NCI-H1930 (cell line): Measurements from ENCODE around the gene PATL2.
"Not testable (repeated sequence)": the region's sequence is repeated elsewhere in the genome, so short reads cannot be mapped to it uniquely, and the experiment has no call there.

Experiments used
- DNase-seq, 2 experiments: peaks; one replicate each; lab custom pipeline; 2025; lab: John Stamatoyannopoulos, UW

Gene PATL2

DNA sequence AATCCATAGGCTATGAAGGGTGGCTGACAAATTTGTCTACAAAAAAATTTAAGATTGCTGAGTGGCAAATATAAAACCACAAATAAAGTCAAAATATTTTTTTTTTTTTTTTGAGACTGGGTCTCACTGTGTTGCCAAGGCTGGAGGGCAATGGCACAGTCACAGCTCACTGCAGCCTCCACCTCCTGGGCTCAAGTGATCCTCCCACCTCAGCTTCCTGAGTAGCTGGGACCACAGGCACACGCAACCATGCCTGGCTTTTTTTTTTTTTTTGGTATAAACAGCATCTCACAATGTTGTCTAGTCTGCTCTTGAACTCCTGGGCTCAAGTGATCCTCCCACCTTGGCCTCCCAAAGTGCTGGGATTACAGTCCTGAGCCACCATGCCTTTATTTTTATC is 20.9 kb downstream of the PATL2 start:
- DNase-seq = not testable (repeated sequence)

DNA sequence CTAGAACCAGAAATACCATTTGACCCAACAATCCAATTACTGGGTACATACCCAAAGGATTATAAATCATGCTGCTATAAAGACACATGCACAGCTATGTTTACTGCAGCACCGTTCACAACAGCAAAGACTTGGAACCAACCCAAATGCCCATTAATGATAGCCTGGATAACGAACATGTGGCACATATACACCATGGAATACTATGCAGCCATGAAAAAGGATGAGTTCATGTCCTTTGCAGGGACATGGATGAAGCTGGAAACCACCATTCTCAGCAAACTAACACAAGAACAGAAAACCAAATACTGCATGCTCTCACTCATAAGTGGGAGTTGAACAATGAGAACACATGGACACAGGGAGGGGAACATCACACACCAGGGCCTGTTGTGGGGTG is 21.8 kb downstream of the PATL2 start:
- DNase-seq = not testable (repeated sequence)

DNA sequence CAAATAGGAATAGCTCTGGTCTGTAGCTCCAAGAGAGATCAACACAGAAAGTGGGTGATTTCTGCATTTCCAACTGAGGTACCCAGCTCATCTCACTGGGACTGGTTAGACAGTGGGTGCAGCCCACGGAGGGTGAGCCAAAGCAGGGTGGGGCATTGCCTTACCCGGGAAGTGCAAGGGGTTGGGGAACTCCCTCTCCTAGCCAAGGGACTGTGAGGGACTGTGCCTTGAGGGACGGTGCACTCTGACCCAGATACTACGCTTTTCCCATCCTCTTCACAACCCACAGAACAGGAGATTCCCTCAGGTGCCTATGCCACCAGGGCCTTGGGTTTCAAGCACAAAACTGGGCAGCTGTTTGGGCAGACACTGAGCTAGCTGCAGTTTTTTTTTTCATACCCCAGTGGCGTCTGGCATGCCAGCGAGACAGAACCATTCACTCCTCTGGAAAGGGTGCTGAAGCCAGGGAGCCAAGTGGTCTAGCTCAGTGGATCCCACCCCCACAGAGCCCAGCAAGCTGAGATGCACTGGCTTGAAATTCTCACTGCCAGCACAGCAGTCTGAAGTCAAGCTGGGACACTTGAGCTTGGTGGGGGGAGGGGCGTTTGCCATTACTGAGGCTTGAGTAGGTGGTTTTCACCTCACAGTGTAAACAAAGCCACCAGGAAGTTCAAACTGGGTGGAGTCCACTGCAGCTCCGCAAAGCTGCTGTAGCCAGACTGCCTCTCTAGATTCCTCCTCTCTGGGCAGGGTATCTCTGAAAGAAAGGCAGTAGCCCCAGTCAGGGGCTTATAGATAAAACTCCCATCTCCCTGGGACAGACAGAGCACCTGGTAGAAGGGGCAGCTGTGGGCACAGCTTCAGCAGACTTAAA is 28.1 kb downstream of the PATL2 start:
- DNase-seq = not testable (repeated sequence)

DNA sequence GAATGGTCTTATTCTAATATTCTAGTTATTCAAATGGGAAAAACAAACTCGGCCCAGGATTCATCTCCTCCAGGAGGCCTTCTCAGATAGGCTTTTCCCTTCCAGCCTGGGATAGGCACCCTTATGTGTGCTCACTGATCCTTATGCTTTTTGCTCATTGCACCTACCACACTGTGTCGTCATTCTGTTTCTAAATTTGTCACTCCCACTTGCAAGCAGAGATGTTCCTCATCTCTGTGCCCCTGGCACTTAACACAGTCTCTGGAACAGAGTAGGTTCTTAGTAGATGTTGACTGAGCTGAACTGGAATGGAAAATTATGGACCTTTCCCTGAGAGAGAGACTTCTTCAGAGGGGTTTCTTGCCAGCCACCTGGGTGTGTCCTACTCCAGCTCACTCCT is 28.9 kb downstream of the PATL2 start:
- no peak for DNase-seq

DNA sequence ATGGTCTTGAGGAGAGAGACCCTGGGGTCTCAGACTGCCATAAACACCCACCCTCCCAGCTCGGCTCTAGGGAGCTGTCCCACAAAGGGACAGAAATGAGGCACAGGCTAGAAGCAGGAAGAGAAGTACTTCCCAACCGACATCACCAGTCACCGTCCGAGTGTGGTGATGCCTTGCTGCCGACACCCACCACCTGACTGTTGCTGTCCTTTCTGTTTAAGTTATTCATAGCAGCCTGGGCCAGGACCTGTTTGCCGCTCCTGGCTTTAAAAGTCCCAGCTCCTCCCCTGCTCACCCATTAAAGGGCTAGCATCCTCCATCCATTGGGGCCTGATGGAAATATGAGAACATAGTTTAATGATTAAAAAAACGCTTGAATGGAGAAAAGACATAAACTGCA is 34.4 kb downstream of the PATL2 start:
- DNase-seq = no peak

DNA sequence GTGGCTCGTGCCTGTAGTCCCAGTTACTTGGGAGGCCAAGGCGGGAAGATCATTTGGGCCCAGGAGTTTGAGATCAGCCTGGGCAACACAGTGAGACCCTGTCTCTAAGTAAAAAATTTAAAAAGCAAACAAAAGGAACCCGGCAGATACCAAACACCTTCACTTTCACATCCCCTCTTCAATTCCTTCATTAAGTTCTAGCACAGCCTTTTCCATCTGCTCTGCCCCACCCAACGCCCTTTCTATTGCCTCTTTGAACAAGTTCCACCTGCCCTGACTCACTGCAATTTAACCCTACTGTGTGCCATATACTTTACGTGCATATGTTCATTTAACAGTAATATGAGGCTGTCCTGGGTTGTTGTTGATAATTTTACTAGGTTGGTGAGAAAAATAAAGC is 35.2 kb downstream of the PATL2 start:
- DNase-seq = no peak

DNA sequence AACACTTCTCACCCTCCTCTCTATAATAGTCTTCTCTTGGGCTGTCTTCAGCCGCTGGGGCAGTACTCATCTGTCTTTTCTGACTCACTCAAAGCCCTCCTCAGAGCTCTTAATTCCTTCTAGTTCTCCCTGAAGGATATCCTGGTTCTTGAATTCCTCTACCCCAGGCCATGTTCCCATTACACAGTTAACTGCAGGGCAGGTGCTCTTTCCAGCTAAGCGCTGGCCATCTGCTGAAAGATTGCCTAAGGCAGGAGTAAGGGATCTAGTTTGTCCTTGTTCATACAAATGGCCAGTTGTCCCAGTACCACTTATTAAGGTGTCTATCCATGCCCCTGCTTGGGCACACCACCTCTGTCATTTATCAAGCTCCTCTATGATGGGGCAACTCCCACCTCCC is 37.5 kb downstream of the PATL2 start:
- DNase-seq = no peak

DNA sequence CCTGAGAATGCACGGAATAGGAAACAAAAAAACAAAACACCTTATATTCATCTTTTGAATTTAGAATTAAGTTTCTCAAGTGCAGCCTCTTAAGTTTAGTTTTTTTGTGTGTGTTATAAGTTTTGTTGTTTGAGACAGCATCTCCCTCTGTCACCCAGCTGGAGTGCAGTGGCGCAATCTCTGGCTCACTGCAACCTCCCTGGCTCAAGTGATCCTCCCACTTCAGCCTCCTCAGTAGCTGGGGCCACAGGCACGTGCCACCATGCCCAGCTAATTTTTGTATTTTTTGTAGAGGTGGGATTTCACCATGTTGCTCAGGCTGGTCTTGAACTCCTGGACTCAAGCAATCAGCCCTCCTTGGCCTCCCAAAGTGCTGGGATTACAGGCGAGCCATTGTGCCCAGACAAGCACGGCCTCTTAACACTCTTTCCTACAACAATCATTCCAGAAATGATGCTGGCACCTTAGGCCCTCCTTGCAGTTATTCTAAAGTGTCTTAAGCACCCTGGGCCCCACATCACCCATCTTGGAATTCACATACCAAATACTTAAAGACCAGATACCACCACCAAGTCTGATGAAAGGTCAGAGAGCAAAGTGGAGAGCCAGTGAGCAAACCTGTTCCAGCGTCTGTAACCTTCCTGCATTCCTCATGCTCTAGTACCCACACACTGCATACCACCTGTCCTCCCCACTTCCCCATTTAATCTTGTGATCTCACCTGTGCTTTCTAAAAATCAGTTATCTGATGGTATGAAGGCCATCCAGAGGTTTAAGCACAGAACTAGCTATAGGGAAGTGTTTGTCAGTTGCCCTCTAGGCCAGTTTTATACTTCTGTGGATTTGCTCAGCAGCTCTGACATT is 40.8 kb downstream of the PATL2 start:
- DNase-seq = no peak

DNA sequence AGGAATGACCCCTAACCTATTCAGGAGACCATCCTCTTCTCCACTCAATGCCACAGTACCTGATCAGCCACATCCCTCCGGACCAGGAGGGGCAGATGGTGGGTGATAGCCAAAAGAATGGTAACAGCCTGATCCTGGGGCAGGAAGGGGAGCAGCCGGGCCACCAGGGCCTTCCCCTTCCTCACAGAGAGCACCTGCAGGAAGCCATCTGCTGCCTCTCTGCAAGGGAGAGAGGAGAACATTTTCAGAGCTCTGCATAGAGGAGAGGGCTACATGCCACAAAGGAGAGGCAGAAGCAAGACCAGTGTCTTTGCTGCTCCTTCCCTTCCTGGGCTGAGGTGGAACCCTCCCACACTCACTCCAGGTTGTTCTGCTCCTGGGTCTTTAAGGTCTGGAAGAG is 42.2 kb downstream of the PATL2 start:
- DNase-seq = no peak

DNA sequence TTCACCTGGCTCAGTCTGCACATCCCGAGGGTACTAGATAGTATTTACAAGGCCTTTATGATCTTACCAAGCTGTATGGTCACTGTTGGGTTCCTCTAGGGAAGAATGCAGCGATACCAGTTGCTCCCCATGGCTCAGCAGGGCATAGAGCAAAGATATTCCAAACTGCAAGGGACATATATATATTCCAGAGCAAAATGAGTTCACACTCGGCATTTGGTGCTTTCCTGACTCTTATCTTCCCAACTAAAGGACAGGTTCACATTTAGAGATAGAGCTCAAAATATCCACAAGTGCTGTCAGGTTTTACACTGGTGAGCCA is 44.1 kb downstream of the PATL2 start:
- no peak for DNase-seq

DNA sequence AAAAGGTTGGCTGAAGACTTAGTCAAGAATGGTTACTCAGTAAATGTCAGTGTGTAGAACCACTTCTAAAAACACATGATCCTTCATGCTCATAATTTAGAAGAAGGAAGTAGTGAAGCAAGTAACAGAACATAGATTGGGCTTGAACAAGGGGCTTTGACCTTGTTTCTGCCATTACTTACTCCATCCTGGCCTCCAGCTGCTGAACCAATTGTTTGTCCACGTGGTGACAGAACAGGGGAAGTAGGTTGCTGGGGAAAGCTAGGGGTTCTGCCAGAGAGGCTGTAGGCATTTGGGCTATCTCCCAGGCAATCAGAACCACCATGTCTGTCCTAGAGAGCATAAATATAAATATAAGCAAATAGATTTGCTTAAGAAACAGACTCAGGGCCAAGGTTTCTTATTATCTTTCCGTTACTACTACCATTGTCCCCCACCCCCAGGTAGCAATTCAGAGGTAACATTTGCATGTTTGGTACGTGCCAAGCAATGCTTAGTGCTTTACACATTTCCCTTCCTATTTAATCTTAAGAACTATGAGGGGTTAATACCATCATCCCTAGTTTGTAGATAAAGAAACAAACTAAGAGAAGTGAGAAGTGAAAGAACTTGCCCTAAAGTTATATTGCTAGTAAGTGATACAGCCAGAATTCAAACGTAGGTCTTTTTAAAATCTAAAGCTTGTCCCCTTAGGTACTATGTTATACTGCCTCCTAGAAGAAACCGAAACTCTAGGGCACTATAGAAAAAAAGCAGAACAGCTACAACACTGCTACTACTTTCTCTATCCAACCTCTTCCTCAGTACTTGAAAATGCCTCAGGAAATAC is 44.7 kb downstream of the PATL2 start:
- DNase-seq = no peak

DNA sequence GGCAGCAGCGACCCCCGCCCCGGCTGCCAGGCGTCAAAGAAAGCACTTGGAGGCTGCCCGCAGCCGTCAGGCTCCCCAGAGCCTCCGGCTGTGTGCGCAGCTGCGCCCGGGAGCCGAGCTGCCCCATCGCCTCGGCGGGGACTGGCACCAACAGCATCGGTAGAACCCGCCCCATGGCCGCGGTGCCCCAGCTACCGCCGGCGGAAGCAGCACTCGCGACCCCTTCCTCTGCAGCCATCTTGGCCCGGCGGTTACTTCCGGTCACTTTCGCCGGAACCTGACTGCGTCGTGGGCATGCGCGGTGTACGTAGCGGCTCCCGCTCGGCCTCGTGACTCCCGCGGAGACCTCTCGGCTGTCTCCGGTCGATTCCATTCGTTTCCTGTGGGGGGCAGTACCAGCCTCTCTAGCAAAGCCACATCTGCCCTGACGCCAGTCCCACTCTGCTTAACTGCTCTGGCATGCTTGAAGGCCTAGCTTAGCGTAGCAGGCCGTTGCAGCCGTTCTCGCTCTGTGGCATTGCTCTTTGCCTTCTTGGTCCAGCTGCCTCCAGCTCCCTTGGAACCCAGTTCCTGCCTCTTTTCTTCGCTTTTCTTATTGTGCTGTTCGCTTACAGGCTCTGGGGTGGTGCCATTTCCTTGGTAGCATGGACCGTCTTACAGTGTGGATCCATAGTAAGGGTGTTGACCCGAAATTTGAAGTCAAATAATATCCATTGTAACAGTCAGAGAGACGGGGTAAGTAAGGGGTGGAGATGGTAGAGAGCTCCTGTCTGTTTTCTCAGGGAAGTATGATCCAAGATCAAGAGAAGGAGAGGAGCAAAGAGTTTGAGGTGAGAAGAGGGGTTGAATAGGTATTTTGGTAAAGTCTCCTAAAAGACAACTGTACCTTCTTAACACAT is 47.5 kb downstream of the PATL2 start, which contains the start of gene SPG11:
Gene SPG11 (minus strand): TSS at position 253 of the 899 bp plus-strand sequence. CDS start 15 bp downstream, at position 238.
- DNase-seq = peak; percentile 95 to 97

DNA sequence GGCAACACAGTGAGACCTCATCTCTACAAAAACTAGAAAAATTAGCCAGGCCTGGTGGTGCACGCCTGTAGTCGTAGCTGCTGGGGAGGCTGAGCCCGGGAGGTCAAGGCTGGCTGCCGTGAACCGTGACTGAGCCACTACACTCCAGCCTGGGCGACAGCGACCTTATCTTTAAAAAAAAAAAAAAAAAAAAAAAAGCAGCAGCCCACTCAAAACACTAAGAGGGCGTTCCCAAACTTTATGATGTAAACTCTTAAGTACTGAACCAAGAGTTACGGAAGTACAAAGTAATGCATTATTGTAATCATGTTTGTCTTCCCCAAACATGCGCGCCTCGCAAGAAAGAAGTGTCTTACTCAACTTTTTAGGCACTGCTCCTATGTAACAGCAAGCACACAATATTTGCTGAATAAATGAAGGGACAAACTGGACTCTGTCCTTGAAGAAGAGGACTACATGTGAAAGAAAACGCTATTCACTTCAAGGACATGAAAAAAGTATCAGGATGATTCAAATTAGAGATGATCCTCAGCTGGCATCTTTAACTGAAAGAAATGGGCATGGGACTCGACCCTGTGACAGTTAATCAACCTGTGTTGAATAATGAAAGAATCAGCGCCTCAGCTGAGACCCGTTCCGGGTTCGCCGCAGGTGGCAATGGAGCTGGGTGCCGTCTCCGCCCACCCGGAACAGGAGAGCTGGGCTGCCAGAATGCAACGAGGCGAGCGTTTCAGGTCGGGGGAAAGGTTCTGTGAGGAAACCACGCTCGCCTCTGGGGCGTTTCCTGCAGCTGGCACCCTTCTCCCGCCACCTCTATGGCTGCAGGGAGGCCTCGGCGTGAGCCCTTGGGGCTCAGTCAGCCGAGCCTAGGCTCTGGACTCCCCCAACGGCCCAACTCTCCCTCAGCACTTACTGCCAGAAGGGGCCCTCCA is 48.4 kb downstream of the PATL2 start:
- DNase-seq = no peak

DNA sequence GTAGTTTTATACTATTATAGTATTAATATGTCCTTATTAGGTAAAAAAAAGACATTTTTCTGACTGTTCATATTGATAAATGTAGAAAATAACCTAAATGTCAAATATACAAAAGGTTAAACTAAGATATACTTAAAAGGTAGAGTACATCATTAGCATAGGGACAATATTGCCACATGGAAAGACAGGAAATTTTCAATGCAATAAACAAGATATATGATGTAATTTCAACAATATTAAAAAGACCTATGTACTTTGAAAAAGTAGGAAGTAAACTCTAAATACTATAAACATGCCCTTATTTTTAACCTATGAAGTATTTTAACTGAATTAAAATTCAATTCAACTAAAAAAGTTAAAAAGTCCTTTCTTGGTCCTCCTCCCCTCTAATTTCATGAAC is 49.5 kb downstream of the PATL2 start:
- DNase-seq = no peak

DNA sequence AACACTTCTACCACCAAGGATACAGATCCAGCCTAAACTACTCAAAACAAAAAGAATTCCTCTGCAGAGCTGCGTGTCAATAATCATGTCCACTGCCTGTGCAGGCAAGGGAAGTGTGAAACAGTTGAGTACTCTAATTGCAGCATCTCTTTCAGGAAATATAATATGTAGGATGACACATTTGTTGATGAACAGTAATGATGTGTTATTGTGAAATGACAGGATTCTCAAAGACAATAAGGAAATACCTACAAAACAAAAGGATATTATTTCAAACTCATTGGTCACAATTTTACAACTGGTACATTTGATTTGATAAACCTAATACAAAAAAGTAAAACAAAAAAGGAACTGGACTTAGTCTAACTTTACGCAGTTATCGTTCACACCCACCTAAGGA is 52.1 kb downstream of the PATL2 start:
- DNase-seq = no peak

DNA sequence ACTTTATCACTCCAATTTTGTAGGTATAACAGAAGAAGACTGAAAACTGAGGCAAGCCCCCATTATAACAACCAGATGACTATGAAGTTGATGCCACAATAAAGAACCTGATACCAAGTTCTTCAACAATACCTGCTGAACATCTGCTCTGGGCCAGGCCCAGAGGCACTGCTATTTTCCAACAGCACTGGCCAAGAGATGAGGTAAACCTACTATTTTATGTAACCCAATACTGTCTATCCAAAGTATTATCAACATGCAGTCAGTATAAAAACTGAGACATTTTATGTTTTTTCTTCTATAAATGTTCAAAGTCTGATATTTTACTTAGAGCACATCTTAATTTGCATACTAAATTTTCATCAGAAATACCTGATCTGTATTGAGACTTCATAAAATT is 53.7 kb downstream of the PATL2 start:
- DNase-seq = no peak

DNA sequence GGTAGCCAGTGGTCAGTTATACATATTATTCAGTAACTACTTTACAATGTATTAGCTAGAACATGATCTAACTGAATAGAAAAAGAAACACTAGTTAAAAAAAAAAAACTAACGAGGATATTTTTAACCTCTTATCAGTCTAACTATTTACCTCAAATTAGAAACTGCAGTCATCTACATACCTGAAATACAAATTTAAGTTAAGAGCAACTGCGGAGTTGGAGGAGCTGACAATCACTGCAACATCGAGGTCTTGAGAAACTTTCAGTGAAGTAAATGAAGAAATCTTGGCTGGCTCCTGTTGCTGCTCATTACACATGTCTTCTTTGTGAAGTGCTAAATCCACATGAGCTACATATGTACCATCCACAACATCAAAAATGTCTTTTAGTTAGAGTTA is 54.2 kb downstream of the PATL2 start:
- no peak for DNase-seq

DNA sequence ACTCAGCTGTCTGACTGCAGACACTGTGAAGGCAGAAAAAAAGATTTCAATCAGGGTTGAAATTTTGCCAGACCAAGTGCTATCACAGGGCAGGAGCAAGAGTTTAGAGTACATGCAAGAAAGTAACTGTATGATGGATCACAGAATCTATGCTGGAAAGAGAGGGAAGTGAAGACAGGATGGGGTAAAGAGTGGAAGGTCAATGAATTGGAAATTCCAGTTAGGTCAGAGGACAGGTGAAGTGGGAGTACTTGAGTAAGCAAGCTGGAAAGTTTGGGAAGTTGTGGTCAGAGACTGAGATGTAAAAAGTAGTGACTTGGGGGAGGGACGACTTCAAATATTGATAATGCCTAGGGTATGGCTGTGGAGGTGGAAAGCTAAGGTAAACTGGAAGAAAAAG is 54.8 kb downstream of the PATL2 start:
- no peak for DNase-seq

DNA sequence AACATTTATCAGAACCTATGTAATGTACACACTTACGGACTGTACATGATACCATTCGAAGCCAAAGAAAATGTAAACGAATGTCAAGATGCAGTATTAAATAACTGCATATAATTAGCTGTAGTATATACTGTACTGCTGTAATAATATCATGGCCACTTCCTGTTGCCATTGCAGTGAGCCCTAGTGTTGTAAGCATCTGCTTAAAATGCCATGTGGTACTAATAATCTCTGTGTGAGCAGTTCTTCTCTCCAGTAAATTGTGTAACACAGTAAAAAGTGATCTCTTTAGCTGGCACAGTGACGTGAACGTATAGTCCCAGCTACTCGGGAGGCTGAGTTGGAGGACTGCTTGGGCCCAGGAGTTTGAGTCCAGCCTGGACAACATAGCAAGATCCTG is 56.3 kb downstream of the PATL2 start:
- no peak for DNase-seq

DNA sequence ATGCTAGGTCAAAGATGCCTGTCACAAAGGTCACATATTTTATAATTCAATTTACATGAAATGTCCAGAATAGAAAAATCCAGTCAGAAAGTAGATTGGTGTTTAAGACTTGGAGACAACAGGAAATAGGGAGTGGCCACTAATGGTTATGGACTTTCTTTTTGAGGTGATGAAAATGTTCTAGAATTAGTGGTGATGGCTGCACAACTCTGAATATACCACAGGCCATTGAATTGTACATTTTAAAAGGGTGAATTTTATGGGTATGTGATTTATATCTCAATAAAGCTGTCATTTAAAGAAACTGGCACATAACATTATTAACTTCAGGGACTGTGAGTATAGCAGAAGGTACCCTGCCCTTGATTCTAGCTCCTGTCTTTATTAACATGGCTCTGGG is 63.5 kb downstream of the PATL2 start:
- DNase-seq = no peak
